ENCODE measurements around the gene PMM2.
"Not testable (repeated sequence)": the region's sequence is repeated elsewhere in the genome, so short reads cannot be mapped to it uniquely, and the experiment has no call there.

PMM2 gene

DNA sequence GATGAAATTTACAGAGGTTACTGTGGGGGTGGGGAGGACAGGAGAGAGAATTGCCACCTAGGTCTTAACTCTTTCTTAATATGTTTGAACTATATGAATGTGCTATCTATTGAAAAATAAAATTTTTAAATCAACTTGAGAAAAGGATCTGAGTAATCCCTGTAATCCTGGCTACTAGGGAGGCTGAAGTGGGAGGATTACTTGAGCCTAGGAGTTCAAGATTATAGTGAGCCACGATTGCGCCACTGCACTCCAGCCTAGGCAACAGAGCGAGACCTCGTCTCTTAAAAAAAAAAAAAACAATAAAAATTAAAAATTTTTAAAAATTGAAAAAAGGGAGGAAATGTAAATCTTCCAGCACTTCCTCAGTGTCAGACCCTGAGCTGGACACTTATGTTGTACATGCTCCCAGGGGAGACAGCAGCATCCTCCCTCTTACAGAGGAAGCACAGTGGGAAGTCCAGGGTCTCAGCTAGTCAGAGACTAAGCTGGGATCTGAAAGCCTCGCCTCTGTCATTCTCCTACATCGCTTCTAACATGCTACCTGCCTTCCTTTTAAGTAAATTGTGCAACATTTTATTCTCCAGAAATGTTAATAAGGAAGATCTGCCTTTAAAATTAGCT, 21.9 kb downstream of the PMM2 start:
- no peak for DNase-seq

DNA sequence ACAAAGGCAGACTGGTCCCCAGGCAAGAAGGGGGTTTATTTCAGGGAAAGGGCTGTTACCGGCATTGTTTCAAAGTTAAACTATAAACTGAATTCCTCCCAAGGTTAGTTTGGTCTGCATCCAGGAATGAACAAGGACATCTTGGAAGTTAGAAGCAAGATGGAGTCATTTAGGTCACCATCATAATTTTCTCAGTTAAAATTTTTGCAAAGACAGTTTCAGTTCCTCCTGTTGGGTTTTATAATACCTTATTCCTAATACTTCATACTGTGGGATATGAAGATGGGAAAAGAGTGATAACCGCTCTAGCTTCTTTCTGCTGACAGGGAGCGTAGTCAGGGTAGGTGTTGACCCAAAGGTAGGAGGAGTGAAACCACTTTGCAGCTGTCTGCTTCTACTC, 24.8 kb downstream of the PMM2 start:
- DNase-seq: no peak

DNA sequence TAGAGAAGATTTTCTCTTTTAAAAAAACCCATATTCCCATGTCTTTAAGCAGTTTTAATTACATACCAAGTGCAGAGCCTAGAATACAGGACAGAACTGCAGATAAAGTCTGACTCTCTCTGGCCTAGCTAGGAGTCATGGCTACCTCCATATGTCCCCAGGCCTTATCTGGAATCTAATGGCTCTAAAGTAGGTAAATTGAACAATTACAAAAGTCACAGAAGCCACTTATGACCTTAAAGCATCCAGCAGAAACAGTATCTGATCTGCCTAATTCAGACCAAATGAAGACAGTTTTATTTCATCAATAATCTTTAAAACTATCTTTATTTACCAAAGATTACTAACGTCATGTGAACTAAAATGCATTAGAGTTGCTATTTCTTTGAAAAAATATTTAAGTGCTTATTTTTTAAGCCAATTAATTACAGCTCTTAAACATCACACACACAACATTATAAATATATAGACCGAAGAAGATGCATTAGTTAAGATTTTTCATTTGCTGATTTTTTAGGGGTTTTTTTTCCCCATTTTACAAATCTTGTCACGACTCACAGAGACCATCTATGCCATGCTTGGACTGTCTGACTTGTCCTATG, 28.7 kb downstream of the PMM2 start:
- DNase-seq: no peak

GRCh38 chr16:8828541-8829165, 31.0 kb downstream of the PMM2 start:
- DNase-seq: no peak

- no peak for DNase-seq
Observed at GRCh38 chr16:8831450-8831849, 33.8 kb downstream of the PMM2 start.

GRCh38 chr16:8831871-8832716, 34.5 kb downstream of the PMM2 start:
- no peak for DNase-seq

GRCh38 chr16:8832717-8833105, 35.1 kb downstream of the PMM2 start:
- DNase-seq: no peak

DNA sequence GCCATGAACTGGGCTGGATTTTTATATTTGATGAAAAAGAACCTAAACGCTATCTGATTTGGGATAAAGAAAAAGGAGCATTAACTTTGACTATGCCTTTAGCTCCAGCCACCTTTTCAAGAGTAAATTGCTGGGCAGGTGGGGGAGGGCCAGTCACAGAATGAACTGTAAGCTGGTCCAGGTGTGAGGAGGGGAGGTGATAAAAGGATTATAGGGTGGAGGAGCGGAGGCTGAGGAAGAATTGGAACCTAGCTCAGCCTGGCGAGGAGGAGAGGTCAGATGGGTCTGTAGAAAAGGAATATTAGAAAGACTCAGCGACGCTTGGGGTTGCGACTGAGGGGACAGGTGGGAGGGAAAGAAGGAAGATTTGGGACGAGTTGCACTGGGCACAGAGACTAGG, 39.2 kb downstream of the PMM2 start:
- DNase-seq: not testable (repeated sequence)

DNA sequence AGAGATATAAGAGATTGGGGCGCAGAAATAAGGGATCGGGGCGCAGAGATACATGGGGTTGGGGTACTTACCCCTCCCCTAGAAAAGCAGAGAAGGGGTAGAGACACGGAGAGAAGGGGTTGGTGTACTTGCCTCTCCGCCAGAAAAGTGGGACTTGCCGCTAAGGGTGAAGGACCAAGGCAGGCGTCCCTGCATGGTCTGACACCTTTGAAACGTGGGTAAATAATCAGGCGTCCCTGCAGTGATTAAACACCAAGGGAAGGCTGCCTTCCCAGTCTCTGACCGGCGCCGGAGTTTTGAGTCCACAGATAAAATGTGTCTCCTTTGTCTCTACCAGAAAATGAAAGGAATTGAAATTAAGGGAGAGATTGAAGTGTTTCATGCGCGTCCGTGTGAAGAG, 40.0 kb downstream of the PMM2 start:
- DNase-seq: not testable (repeated sequence)

DNA sequence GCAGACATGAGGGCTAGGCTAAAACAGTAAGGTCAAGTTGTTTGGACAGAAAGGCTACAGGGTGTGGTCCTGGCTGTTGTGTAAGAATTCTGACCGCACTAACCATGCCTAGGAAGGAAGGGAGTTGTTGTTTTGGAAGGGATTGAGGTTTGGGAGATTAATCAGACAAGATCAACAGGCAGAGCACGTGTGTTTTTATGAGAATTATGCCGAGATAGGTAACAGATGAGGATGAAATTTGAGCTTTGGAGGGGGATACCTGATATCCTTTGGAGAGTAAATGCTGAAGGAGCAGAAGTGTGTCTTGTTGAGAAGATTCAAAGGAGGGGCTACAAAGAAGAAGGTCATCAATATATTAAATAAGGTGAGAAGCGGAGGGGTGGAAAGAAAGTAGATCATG, 44.4 kb downstream of the PMM2 start:
- DNase-seq: not testable (repeated sequence)

- not testable (repeated sequence) for DNase-seq
Observed at GRCh38 chr16:8843296-8843695, 45.7 kb downstream of the PMM2 start.

DNA sequence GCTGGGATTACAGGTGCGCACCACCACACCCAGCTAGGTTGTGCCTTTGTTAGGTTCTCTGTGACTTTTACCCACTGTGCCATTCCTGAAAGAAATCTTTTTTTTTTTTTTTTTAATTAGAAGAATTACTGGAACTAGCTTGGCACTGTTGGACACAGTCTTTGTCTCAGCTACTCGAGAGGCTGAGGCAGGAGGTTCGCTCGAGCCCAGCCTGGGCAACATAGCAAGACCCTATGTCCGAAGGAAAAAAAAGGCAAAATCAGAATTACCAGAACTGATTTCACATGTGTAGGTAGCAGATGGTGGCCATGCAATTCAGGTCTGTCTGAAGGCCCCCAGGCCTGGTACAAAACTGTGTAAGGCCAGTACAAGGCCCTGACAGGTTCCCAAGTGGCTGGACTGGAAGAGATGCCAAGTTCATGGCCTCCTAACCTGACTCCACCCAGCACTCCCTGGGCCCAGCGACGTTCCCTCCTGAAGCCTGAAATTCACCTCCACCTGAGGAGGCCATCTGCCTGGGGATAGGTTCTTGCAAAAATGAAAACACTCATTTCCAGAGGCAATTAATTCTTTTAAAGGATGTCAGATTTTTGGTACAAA, 48.2 kb downstream of the PMM2 start:
- no peak for DNase-seq

GRCh38 chr16:8846401-8846932, 48.8 kb downstream of the PMM2 start:
- no peak for DNase-seq

DNA sequence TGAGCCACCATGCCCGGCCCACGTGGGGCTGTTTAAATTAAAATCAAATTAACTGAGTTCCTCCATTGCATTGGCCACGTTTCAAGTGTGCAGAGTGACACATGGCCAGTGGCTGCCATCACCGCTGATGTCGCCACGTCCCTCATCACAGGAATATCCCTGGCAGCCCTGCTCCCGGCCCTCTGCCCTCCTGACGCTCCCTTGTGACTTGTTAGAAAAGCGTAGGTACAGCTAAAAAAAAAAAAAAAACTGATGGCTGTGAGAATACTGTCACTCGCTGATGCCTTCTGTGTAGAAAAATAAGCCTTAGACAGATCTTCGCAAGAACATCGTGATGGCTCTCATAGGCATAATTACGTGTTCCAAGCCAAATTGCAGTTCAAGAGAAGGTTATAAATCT, 49.5 kb downstream of the PMM2 start:
- no peak for DNase-seq

DNA sequence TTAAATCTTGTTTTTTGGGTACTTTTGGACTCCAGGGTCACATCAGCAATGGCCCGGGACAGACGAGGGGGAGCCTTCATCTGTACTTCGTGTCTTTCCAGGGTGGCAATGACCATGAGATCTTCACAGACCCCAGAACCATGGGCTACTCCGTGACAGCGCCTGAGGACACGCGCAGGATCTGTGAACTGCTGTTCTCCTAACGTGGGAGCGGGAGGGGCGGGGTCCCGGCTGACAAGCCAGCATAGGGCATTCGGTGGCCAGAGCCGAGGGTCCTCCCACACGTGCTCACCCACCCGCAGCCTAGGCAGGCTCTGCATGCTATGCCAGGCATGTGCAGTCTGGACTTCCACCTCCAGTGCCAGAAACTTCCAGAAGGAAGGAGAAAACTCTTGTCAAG, 50.0 kb downstream of the PMM2 start:
- no peak for DNase-seq

DNA sequence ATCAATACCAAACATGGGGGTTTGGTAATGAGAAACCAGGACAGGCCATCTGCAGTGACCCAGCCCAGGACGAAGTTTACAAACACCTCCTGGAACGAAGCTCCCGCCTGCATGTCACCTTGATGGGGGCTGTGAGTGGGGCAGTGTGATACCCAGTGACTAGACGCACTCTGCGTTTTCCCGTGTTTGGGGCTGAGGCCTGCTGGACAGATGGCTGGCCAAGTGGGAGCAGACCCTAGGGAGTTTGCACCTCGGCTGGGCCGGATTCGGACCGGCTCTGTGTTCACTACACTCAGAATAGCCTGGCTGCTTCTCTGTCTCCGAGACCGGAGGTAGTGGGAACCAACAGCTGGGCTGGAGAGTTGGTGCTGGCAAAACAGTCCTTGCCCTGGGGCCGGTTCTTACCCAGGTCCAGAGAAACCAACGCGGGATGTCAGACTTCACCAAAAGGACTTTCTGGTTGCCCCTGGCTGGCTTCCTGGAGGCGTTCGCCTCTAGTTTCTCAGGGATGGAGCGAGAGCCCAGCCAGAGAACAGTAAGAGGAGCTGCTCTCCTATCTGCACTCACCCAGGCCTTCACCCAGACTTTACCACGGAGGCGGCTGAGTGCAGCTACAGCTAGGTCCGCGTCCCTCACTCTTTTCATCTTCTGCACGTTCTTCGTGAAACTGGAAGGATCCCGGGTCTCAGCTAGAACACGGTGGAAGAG, 50.7 kb downstream of the PMM2 start:
- no peak for DNase-seq

- no peak for DNase-seq
Observed at GRCh38 chr16:8848939-8849391, 51.3 kb downstream of the PMM2 start.

GRCh38 chr16:8849411-8850011, 51.9 kb downstream of the PMM2 start:
- DNase-seq: no peak

GRCh38 chr16:8850279-8850885, 52.7 kb downstream of the PMM2 start:
- DNase-seq: no peak

DNA sequence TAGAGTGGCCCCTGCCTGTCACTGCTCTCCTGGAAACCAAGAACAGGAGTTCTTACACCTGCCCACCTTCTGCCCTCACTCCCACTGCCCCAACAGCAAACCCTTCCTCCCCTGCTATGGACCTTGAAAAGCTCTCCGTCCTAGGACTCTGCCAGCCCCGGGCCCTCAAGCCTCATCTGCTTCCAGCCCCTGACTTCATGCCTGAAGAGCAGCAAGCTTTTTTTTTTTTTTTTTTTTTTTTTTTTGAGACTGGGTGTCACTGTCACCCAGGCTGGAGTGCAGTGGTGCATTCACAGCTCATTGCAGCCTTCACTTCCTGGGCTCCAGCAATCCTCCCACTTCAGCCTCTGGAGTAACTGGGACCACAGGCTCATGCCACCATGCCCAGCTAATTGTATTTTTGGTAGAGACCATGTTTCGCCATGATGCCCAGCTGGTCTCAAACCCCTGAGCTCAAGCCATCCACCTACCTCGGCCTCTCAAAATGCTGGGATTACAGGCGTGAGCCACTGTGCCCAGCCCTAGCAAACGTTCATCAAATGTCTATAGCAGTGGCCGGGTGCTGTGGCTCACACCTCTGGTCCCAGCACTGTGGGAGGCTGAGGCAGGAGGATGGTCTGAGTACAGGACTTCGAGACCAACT, 54.2 kb downstream of the PMM2 start:
- no peak for DNase-seq

GRCh38 chr16:8852534-8852933, 54.9 kb downstream of the PMM2 start:
- no peak for DNase-seq

Data from NCI-H774 (cell line).